Fibroblast of the aortic adventitia (primary cell): ENCODE results near the gene LRBA. TPM values are rescaled to one million over a fixed set of nuclear protein-coding genes. Genes with fewer than 3 reads are reported as not detected.
A peak's percentile ranks its signal among the peaks of the same experiment; 100 is the strongest.

Experiments
- DNase-seq: peaks from one replicate; pipeline ENCODE4 v3.0.0-alpha.2; 2010; ENCODE audit warnings: low read depth
- H3K4me3 ChIP-seq: 2 replicates; pipeline ENCODE4 v1.5.1; 2011; ENCODE audit warnings: low read depth, mild to moderate bottlenecking, control low read depth, low read length, moderate library complexity
- CTCF ChIP-seq: IDR thresholded peaks from 2 replicates; pipeline ENCODE4 v1.5.1; 2011; ENCODE audit warnings: mild to moderate bottlenecking, low read length, control low read depth, inconsistent platforms; ENCODE audit not compliant: insufficient read depth
- total RNA-seq: library from RNA; depleted of rRNA; stranded (reverse); fragments of >200 nt; gene quantifications from 2 replicates; pipeline ENCODE4 v1.2.3, GENCODE V29; 2012; ENCODE audit warnings: low replicate concordance

Gene LRBA
- total RNA-seq, 1 donor: 45.8 TPM

- no peak overlapping the region for H3K4me3 ChIP-seq
- no peak for DNase-seq
- TF ChIP-seq CTCF: no peak
Measured at GRCh38 chr4:150306719-150307118, 708.4 kb downstream of the LRBA start.

GRCh38 chr4:150305995-150306394, 709.1 kb downstream of the LRBA start:
- TF ChIP-seq CTCF: no peak
- H3K4me3 ChIP-seq: no peak overlapping the region
- DNase-seq: peak; percentile 78

- no peak for TF ChIP-seq CTCF
- no peak overlapping the region for H3K4me3 ChIP-seq
- DNase-seq: peak; percentile 99
Measured at GRCh38 chr4:150302553-150302952, 712.5 kb downstream of the LRBA start.

- no peak for TF ChIP-seq CTCF
- DNase-seq: no peak
- no peak overlapping the region for H3K4me3 ChIP-seq
Measured at GRCh38 chr4:150299816-150300215, 715.3 kb downstream of the LRBA start.

GRCh38 chr4:150297861-150298474, 717.1 kb downstream of the LRBA start:
- peak; percentile 85 for DNase-seq
- no peak overlapping the region for H3K4me3 ChIP-seq
- TF ChIP-seq CTCF: peak; percentile 74

- no peak for TF ChIP-seq CTCF
- DNase-seq: no peak
- no peak overlapping the region for H3K4me3 ChIP-seq
Measured at GRCh38 chr4:150289881-150290280, 725.2 kb downstream of the LRBA start.

- no peak overlapping the region for H3K4me3 ChIP-seq
- TF ChIP-seq CTCF: no peak
- DNase-seq: peak; percentile 39
Measured at GRCh38 chr4:150289198-150289597, 725.9 kb downstream of the LRBA start.
